Effector memory CD4-positive, alpha-beta T cell (primary cell): ENCODE results near the gene PAXIP1.
"Not testable (repeated sequence)": the region's sequence is repeated elsewhere in the genome, so short reads cannot be mapped to it uniquely, and the experiment has no call there.

Experiments
- DNase-seq, 3 donors: peaks; one replicate each; pipeline ENCODE4 v3.0.0-alpha.2; 2020
- H3K27ac ChIP-seq: 2 replicates; pipeline ENCODE4 v1.7.0; 2013; ENCODE audit warnings: mild to moderate bottlenecking, low read length, moderate library complexity; ENCODE audit not compliant: insufficient read depth, poor library complexity, severe bottlenecking
- H3K27me3 ChIP-seq: replicated peaks from 2 replicates; pipeline ENCODE4 v1.7.0; 2013; ENCODE audit warnings: mild to moderate bottlenecking, low read length; ENCODE audit not compliant: insufficient read depth, control insufficient read depth, poor library complexity, severe bottlenecking
- H3K36me3 ChIP-seq: 2 replicates; pipeline ENCODE4 v1.7.0; 2013; ENCODE audit warnings: mild to moderate bottlenecking, low read length, moderate library complexity; ENCODE audit not compliant: control insufficient read depth, insufficient read depth
- H3K4me1 ChIP-seq: 2 replicates; pipeline ENCODE4 v1.7.0; 2013; ENCODE audit warnings: low read length, mild to moderate bottlenecking; ENCODE audit not compliant: control insufficient read depth, insufficient read depth, poor library complexity, severe bottlenecking
- H3K4me3 ChIP-seq: 2 replicates; pipeline ENCODE4 v1.7.0; 2013; ENCODE audit warnings: low read length, low read depth, mild to moderate bottlenecking; ENCODE audit not compliant: insufficient read depth, poor library complexity, severe bottlenecking
- H3K9me3 ChIP-seq: 2 replicates; pipeline ENCODE4 v1.7.0; 2013; ENCODE audit warnings: mild to moderate bottlenecking, low read length, moderate library complexity; ENCODE audit not compliant: control insufficient read depth

The PAXIP1 gene

GRCh38 chr7:154950960-154951359, 52.0 kb downstream of the PAXIP1 start:
- Histone ChIP-seq H3K27me3 (no peaks in the 10 kb centered on the region), H3K9me3 (no peaks in the 10 kb centered on the region), H3K36me3 (peaks cover 38% of the 10 kb centered on the region), H3K27ac (no peak overlapping the region), H3K4me3 (no peak overlapping the region), H3K4me1 (no peaks in the 10 kb centered on the region)
- DNase-seq = no peak

DNA sequence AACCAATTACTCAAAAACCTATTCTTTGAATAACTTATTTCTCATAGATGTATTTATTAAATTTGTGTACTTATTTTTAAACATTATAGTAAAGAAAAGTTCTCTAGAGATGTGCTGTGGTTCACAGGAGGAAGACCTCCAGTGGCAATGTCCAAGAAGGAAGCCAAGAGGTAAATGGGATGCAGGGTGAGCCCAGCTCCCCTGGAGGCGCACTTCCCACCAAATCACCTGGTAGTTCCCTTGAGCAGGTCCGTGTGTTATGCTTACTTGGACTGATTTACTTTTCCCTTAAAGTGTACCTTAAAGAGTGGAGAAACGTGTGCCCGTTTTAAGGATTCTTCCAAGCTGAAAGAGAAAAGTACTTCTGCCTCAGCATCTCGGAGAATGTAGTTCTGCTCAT, 55.3 kb downstream of the PAXIP1 start:
- peaks cover 39% of the 10 kb centered on the region for H3K36me3 ChIP-seq

DNA sequence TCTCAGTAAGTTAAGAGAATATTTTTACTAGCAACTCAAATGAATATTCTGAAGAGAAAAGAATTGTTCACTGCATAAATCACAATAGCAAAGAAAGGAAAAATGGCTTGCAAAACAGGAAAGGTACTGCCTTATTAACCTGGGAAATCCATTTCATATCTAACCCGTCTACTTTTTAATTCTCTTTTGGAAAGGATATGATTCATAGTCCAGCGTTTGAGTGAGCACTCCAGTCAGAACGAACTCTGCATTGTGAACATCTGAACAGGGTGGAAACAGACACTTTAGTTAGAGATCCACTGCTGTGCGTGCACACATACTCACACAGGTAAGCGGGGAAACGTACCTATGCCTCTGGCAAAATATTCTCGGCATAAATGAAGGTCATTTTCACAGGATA, 56.8 kb downstream of the PAXIP1 start:
- no peak for DNase-seq
- Histone ChIP-seq H3K9me3 (no peaks in the 10 kb centered on the region), H3K4me3 (no peak overlapping the region), H3K27me3 (no peaks in the 10 kb centered on the region), H3K36me3 (peaks cover 39% of the 10 kb centered on the region), H3K27ac (no peak overlapping the region), H3K4me1 (no peaks in the 10 kb centered on the region)

More for the DNA sequence above, 55.3 kb downstream of the PAXIP1 start:
- H3K4me3 ChIP-seq = no peak overlapping the region
- DNase-seq = no peak
- H3K27me3 ChIP-seq = no peaks in the 10 kb centered on the region
- no peaks in the 10 kb centered on the region for H3K9me3 ChIP-seq
- H3K27ac ChIP-seq = no peak overlapping the region
- no peaks in the 10 kb centered on the region for H3K4me1 ChIP-seq

- Histone ChIP-seq H3K27me3 (no peaks in the 10 kb centered on the region), H3K9me3 (no peaks in the 10 kb centered on the region), H3K4me3 (no peak overlapping the region), H3K27ac (no peak overlapping the region), H3K4me1 (no peaks in the 10 kb centered on the region), H3K36me3 (peaks cover 31% of the 10 kb centered on the region)
- DNase-seq = no peak
Observed at GRCh38 chr7:154943906-154944305, 59.0 kb downstream of the PAXIP1 start.

DNA sequence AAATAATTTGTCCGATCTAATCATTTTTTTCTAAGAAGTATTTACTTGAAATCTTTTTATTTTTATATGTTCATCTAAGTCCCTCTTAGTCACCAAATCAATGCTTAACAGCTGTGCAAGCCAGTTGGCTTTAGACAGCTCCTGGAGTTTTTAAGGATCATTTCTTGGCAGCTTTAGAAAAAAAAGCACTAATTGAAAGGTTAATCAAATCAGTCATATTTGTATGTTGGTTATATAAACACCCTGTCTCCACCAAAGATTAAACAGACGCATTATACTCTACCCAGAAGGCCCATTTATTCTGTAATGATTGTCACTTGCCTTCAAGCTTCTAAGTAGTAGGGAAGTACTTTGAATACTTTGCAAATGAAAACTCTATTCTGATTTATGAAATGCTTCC, 60.2 kb downstream of the PAXIP1 start:
- Histone ChIP-seq H3K4me1 (no peaks in the 10 kb centered on the region), H3K27ac (no peak overlapping the region), H3K4me3 (no peak overlapping the region), H3K9me3 (no peaks in the 10 kb centered on the region), H3K36me3 (peaks cover 27% of the 10 kb centered on the region), H3K27me3 (no peaks in the 10 kb centered on the region)
- DNase-seq = no peak

GRCh38 chr7:154937837-154938236, 65.1 kb downstream of the PAXIP1 start:
- H3K27me3 ChIP-seq = no peaks in the 10 kb centered on the region
- no peak overlapping the region for H3K27ac ChIP-seq
- H3K4me3 ChIP-seq = no peak overlapping the region
- no peaks in the 10 kb centered on the region for H3K36me3 ChIP-seq
- no peak for DNase-seq
- H3K9me3 ChIP-seq = no peaks in the 10 kb centered on the region
- H3K4me1 ChIP-seq = no peaks in the 10 kb centered on the region

DNA sequence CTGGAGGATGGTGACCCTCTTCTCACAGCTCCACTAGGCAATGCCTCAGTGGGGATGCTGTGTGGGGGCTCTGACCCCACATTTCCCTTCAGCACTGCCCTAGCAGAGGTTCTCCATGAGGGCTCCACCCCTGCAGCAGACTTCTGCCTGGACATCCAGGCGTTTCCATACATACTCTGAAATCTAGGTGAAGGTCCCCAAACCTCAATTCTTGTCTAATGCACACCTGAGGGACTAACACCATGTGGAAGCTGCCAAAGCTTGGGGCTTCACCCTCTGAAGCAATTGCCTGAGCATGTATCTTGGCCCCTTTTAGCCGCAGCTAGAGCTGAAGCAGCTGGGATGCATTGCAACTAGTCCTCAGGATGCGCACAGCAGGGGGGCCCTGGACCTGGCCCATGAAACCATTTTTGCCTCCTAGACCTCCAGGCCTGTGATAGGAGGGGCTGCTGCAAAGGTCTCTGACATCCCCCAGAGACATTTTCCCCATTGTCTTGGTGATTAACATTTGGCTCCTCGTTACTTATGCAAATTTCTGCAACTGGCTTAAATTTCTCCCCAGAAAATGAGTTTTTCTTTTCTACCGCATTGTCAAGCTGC, 68.5 kb downstream of the PAXIP1 start:
- H3K27ac ChIP-seq, H3K9me3 ChIP-seq, H3K27me3 ChIP-seq, H3K36me3 ChIP-seq, H3K4me1 ChIP-seq, DNase-seq, H3K4me3 ChIP-seq: not testable (repeated sequence)

- Histone ChIP-seq H3K4me3 (no peak overlapping the region), H3K27me3 (no peaks in the 10 kb centered on the region), H3K27ac (no peak overlapping the region), H3K36me3 (no peaks in the 10 kb centered on the region), H3K9me3 (no peaks in the 10 kb centered on the region), H3K4me1 (peaks cover 12% of the 10 kb centered on the region)
- no peak for DNase-seq
Observed at GRCh38 chr7:154931906-154932305, 71.0 kb downstream of the PAXIP1 start.

DNA sequence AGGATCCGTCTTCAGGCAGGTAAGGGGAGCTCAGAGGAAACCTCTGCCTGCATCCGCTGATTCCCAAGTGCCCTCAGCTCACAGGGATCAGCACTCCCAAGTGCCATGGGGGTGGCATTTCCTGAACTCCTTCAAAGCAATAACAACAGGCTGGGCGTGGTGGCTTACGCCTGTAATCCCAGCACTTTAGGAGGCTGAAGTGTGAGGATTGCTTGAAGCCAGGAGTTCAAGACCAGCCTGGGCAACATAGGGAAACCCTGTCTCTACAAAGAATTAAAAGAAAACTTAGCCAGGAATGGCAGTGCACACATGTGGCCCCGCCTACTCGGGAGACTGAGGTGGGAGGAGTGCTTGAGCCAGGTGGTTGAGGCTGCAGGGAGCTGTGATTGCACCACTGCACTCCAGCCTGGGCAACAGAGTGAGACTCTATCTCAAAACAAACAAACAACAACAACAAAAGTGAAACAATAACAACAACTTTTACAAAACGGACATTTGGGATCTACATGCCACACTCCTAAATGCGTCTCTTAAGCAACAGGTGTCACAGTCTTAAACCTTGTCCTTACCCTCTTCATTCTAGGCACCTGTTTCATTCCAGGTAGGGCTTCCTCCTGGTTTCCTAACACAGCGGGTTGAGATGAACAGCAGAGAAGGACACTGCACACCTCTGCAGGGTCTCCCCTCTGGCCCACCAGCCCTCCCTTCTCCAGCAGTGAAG, 73.8 kb downstream of the PAXIP1 start:
- no peaks in the 10 kb centered on the region for H3K36me3 ChIP-seq
- DNase-seq = no peak
- peak overlapping the region; percentile 69 for H3K4me3 ChIP-seq
- peaks cover 12% of the 10 kb centered on the region for H3K4me1 ChIP-seq
- H3K9me3 ChIP-seq = no peaks in the 10 kb centered on the region
- H3K27me3 ChIP-seq = no peaks in the 10 kb centered on the region
- H3K27ac ChIP-seq = peak overlapping the region; percentile 85

DNA sequence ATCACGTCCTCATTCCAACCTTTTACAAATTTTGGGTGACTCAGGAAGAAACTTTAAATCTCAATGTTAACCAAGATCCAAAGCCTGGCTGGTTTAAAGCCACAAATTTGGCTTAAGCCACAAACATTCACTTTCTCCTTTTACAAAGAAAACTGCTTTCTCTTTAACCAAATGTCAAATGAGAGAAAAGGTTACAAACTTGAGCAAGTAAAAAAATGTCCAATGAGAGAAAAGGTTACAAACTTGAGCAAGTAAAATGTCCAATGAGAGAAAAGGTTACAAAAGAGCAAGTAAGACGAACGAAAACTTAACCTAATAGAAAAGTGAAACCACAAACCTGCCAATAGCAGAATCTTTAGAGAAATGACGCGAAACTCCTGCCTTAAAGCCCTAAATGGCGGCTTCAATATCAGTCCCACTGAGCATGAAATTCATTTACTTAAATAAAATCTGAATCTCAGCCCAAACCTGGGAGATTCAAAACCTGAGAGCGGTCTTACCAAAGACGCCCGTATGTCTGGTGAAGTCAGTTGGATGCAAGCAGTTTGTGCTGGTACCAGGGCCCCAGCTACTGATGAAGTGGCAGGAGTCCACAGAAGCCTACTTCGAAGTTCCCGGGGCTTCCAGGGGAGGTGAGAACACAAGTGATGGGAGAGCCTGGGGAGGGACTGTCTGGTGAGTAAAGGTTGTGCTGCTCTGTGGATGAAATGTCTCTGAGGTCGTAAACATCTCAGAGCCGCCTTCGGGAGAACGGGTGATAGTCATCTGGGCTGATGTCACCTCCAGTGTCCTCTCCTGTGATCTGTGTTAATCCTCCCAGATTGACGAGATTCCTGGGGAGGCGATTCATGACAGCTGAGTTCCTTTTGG, 74.6 kb downstream of the PAXIP1 start:
- Histone ChIP-seq H3K27ac (peak overlapping the region; percentile 85), H3K4me3 (peak overlapping the region; percentile 69), H3K9me3 (no peaks in the 10 kb centered on the region), H3K4me1 (peaks cover 12% of the 10 kb centered on the region), H3K36me3 (no peaks in the 10 kb centered on the region), H3K27me3 (no peaks in the 10 kb centered on the region)
- peak in 2 of 3 donors; percentile 16 to 25 for DNase-seq
